A549 treated with ZK216348 at 1 μM for 4 hours (cell line): ENCODE data around the gene LGALS3. TPM values are rescaled to one million over a fixed set of nuclear protein-coding genes. Genes with fewer than 3 reads are reported as not detected.

ENCODE experiments used
- total RNA-seq: library from RNA; stranded (reverse); fragments of 200-300 nt; extraction: Qiagen RNA extraction; gene quantifications from 5 replicates; pipeline ENCODE4 v1.2.3, GENCODE V29; 2022; ENCODE audit warnings: low read depth

Gene LGALS3
- total RNA-seq = 141 to 205 TPM (median 164 TPM) in 5 replicates

DNA sequence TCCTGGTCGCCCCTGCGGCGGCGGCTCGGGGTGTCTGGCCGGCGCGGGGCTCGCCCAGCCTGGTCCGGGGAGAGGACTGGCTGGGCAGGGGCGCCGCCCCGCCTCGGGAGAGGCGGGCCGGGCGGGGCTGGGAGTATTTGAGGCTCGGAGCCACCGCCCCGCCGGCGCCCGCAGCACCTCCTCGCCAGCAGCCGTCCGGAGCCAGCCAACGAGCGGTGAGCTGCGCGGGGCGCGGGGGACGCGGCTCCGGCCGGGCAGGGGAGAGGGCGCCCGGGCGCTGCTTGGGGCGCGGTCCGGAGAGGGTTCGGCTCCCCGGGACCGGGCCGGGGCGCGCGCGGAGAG is at the start of gene LGALS3:
Gene LGALS3 (plus strand): TSS at position 167 of the 342 bp plus-strand sequence. CDS start 8,122 bp downstream, outside the sequence.

GRCh38 chr14:55191203-55192053 is 62.4 kb downstream of the LGALS3 start, which contains the start of gene DLGAP5:
TSS of gene DLGAP5 (minus strand) at chr14:55191585. CDS start at chr14:55189179, 2,406 bp downstream.

Other genes starting within 250 kb of the LGALS3 start
- 2.2 to 4.2 TPM (median 3.7 TPM) in 5 replicates for gene GCH1, start 226.4 kb upstream of the LGALS3 start, total RNA-seq
- 9.3 to 17.0 TPM (median 12.5 TPM) in 5 replicates for gene WDHD1, start 102.2 kb upstream of the LGALS3 start, total RNA-seq
- 5.5 to 9.9 TPM (median 8.3 TPM) in 5 replicates for gene SOCS4, start 102.0 kb upstream of the LGALS3 start, total RNA-seq
- gene MAPK1IP1L, start 77.6 kb upstream of the LGALS3 start, total RNA-seq = 92.4 to 126 TPM (median 120 TPM) in 5 replicates
- gene DLGAP5, start 62.3 kb downstream of the LGALS3 start, total RNA-seq = 25.5 to 43.4 TPM (median 33.1 TPM) in 5 replicates
- gene FBXO34, start 142.2 kb downstream of the LGALS3 start, total RNA-seq = 11.0 to 15.0 TPM (median 14.7 TPM) in 5 replicates